Keratinocyte (primary cell): ENCODE measurements around the gene SERGEF. TPM values are rescaled to one million over a fixed set of nuclear protein-coding genes. Genes with fewer than 3 reads are reported as not detected.

Experiments
- DNase-seq: peaks from one replicate; pipeline ENCODE4 v3.0.0-alpha.2; 2011; ENCODE audit warnings: low read depth, missing footprints, low spot score
- FAIRE-seq: peaks from 2 replicates; lab custom pipeline; 2011; peaks lifted over from hg19 to GRCh38; lab: Jason Lieb, UNC
- H2AFZ ChIP-seq: 2 replicates; pipeline ENCODE4 v1.6.0; 2012; ENCODE audit warnings: low read length, control low read depth, inconsistent platforms; ENCODE audit not compliant: control insufficient read depth
- H3K27ac ChIP-seq: 2 replicates; pipeline ENCODE4 v1.5.1; 2011; ENCODE audit warnings: low read length; ENCODE audit not compliant: control insufficient read depth, insufficient read depth
- H3K27me3 ChIP-seq: 3 replicates; pipeline ENCODE4 v1.6.0; 2011; ENCODE audit warnings: low read length; ENCODE audit not compliant: control insufficient read depth, insufficient read depth; ENCODE audit errors: extremely low read depth
- H3K36me3 ChIP-seq, 2 experiments: 2 replicates in 1 of 2; 3 replicates in 1 of 2; pipeline ENCODE4 v1.5.1; 2011; ENCODE audit warnings: low read length in 2 of 2, mild to moderate bottlenecking in 1 of 2; ENCODE audit not compliant: control insufficient read depth in 2 of 2, insufficient read depth in 2 of 2; ENCODE audit errors: extremely low read depth in 1 of 2
- H3K4me1 ChIP-seq: 3 replicates; pipeline ENCODE4 v1.5.1; 2011; ENCODE audit warnings: low read length; ENCODE audit not compliant: control insufficient read depth, insufficient read depth; ENCODE audit errors: extremely low read depth
- H3K4me2 ChIP-seq: 3 replicates; pipeline ENCODE4 v1.6.0; 2011; ENCODE audit warnings: low read depth, low read length; ENCODE audit not compliant: control insufficient read depth, insufficient read depth; ENCODE audit errors: extremely low read depth
- H3K4me3 ChIP-seq, 3 experiments: fragments of 200-600 bp in 1 of 3; sonication (generic) in 1 of 3; 2 replicates in 2 of 3; 3 replicates in 1 of 3; pipeline ENCODE4 v1.5.1; 2011 to 2016; ENCODE audit warnings: low read length in 3 of 3, mild to moderate bottlenecking in 3 of 3, control low read depth in 2 of 3, inconsistent platforms in 1 of 3, low read depth in 1 of 3, mixed read lengths in 1 of 3, mixed run types in 1 of 3, moderate library complexity in 1 of 3; ENCODE audit not compliant: control insufficient read depth in 2 of 3, insufficient read depth in 2 of 3; ENCODE audit errors: extremely low read depth in 1 of 3
- H3K79me2 ChIP-seq: 2 replicates; pipeline ENCODE4 v1.6.0; 2012; ENCODE audit warnings: low read length; ENCODE audit not compliant: control insufficient read depth, insufficient read depth
- H3K9ac ChIP-seq: 3 replicates; pipeline ENCODE4 v1.6.0; 2011; ENCODE audit warnings: low read length; ENCODE audit not compliant: control insufficient read depth, insufficient read depth; ENCODE audit errors: extremely low read depth
- H3K9me1 ChIP-seq: 3 replicates; pipeline ENCODE4 v1.6.0; 2011; ENCODE audit warnings: low read length; ENCODE audit not compliant: control insufficient read depth, insufficient read depth; ENCODE audit errors: extremely low read depth
- H3K9me3 ChIP-seq: 2 replicates; pipeline ENCODE4 v1.5.1; 2012; ENCODE audit warnings: low read depth, low read length; ENCODE audit not compliant: control insufficient read depth
- H4K20me1 ChIP-seq: 3 replicates; pipeline ENCODE4 v1.6.0; 2011; ENCODE audit warnings: low read length; ENCODE audit not compliant: control insufficient read depth, insufficient read depth; ENCODE audit errors: extremely low read depth
- CTCF ChIP-seq, 3 experiments: IDR thresholded peaks in 1 of 3; conservative IDR thresholded peaks in 1 of 3; optimal IDR thresholded peaks in 1 of 3; 2 replicates in 2 of 3; 3 replicates in 1 of 3; pipeline versions ENCODE3 to v1.5.1; 2011; ENCODE audit warnings: low read length in 3 of 3, mild to moderate bottlenecking in 3 of 3, moderate library complexity in 2 of 3, control low read depth in 1 of 3, inconsistent platforms in 1 of 3; ENCODE audit not compliant: insufficient read depth in 2 of 3; ENCODE audit errors: extremely low read depth in 1 of 3
- EZH2 ChIP-seq: IDR thresholded peaks from one replicate; pipeline ENCODE4 v1.6.1; 2012; ENCODE audit warnings: inconsistent platforms, mild to moderate bottlenecking, low read length, moderate library complexity
- dilution Hi-C: fragments of 300-500 bp; cut with MboI; formaldehyde crosslinking; loops from one replicate; pipeline ENCODE4 v1.7.0; 2020; ENCODE audit warnings: low sequenced_read_pairs; ENCODE audit not compliant: extremely low pct_ligation_motif_present
- polyA plus RNA-seq, 5 experiments: library from polyadenylated mRNA; depleted of rRNA in 3 of 5; stranded (reverse) in 3 of 5; stranded (forward) in 1 of 5; unstranded in 1 of 5; fragments of >200 nt; gene quantifications; 1 replicate in 1 of 5; 2 replicates in 3 of 5; 3 replicates in 1 of 5; pipeline versions ENCODE4 v1.2.1 to v1.2.3, GENCODE V29; 2011 to 2012; ENCODE audit warnings: missing spikeins in 2 of 5, low read depth in 1 of 5, low replicate concordance in 1 of 5

Gene SERGEF
- polyA plus RNA-seq, 1 donor (not counting 4 experiments of a cell fraction or from before 2014, with no cell fraction given), result 15.6 TPM

GRCh38 chr11:17850336-17850735 lies 162.5 kb downstream of the SERGEF start:
- Histone ChIP-seq H3K79me2 (no peaks in the 10 kb centered on the region), H3K4me2 (no peak overlapping the region), H4K20me1 (no peaks in the 10 kb centered on the region), H3K9me3 (no peaks in the 10 kb centered on the region), H3K9me1 (no peaks in the 10 kb centered on the region), H3K27me3 (no peaks in the 10 kb centered on the region), H2AFZ (no peak overlapping the region), H3K36me3 (no peaks in the 10 kb centered on the region), H3K4me1 (peaks cover 10% of the 10 kb centered on the region), H3K9ac (no peak overlapping the region), H3K4me3 (no peak overlapping the region), H3K27ac (no peak overlapping the region)
- FAIRE-seq (no peak), DNase-seq (no peak)
- no peak for TF ChIP-seq CTCF (optimal IDR thresholded peaks at IDR 0.05 in 1 of 3, IDR thresholded peaks at IDR 0.05 in 1 of 3, conservative IDR thresholded peaks at IDR 0.05 in 1 of 3; ENCODE audit: extremely low read depth in 1 of 3, insufficient read depth in 2 of 3, low read length in 3 of 3)
- TF ChIP-seq EZH2, result no peak
- dilution Hi-C loops, result no loop called here

- TF ChIP-seq CTCF (optimal IDR thresholded peaks at IDR 0.05 in 1 of 3, IDR thresholded peaks at IDR 0.05 in 1 of 3, conservative IDR thresholded peaks at IDR 0.05 in 1 of 3; ENCODE audit: extremely low read depth in 1 of 3, insufficient read depth in 2 of 3, low read length in 3 of 3) (no peak), EZH2 (no peak)
- no peak overlapping the region for H3K9ac ChIP-seq
- no peak overlapping the region for H3K4me2 ChIP-seq
- FAIRE-seq (no peak), DNase-seq (no peak)
- no peaks in the 10 kb centered on the region for H3K9me3 ChIP-seq
- no peaks in the 10 kb centered on the region for H3K9me1 ChIP-seq
- no peak overlapping the region for H3K4me3 ChIP-seq
- no peaks in the 10 kb centered on the region for H3K36me3 ChIP-seq
- H3K27me3 ChIP-seq, result no peaks in the 10 kb centered on the region
- dilution Hi-C loops, result no loop called here
- H3K79me2 ChIP-seq, result no peaks in the 10 kb centered on the region
- H2AFZ ChIP-seq, result no peak overlapping the region
- H4K20me1 ChIP-seq, result no peaks in the 10 kb centered on the region
- H3K4me1 ChIP-seq, result peaks cover 13% of the 10 kb centered on the region
- H3K27ac ChIP-seq, result no peak overlapping the region
Measured at GRCh38 chr11:17848715-17849114, 164.1 kb downstream of the SERGEF start.
